HK-2 (cell line): ENCODE data around the gene S100PBP.

Experiments used
- DNase-seq: peaks from one replicate; pipeline ENCODE4 v3.0.0-alpha.2; 2018; ENCODE audit not compliant: unreplicated experiment

The S100PBP gene

DNA sequence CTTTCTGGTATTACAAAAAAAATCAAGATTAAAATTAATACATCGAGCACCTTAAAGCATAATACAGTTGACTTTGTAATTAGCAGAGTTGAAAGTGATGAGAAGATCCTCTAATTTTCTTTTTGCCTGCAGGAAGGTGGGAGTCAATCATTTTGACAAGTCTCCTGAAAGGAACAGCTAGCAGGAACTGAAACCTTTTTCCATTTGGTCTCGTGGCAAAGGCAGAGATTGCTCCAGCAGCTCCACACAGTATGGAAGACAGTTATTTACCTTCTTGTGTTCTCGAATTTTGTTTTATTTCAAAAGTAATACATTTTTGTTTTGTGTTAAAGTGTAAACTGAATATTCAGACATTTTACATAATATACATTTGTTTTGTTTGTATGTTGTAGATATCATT is 7.7 kb downstream of the S100PBP start:
- DNase-seq, result no peak

DNA sequence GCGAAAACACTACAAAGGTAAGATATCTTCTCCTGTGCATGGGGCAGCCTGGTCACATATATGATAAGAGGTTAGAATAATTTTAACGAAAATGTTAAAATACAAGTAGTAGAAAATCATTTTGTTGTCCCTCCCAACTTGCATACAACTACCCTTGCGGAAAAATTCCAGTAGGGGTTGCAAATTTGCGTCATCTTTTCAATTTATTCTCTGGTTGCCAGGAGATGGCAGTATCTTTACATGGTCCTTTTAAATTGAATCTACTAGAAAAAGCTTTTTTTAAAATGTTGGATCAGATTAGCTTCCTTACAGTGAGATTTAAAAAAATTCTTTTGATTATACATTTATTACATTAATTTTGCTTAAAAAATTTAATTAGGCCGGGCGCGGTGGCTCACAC is 10.9 kb downstream of the S100PBP start:
- DNase-seq, result no peak

DNA sequence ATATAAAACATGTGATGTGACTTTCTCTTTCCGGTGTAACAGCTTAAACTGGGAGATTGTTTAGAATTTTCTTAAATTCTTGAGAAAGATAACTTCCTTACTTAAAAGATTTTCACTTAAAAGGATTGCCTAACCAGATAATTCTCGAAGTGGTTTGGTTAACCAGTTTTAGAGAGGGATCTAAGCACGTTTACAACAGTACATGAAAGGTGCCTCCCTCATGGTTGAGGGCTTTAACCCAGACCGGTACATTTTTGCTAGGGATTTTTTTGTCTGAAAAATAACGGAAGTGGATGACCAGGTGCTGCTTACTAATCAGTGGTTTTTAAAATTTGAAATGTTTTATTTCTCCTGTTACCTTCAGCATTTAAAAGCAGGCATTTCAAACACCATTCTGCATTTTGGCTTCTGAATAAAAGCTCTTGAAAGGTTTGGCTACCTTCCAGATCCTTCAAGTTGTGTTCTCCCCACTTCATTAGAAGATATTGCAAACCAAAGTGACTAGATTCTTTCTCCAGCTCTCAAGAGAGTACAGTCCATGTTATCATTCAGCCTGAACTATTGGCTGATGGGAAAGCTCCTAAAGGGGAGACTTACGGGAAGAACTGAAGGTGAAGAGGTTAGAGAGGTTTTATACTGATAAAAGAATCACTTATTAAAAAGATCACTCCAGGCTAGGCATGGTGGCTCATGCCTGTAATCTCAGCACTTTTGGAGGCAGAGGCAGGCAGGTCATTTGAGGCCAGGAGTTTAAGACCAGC is 12.8 kb downstream of the S100PBP start:
- no peak for DNase-seq

DNA sequence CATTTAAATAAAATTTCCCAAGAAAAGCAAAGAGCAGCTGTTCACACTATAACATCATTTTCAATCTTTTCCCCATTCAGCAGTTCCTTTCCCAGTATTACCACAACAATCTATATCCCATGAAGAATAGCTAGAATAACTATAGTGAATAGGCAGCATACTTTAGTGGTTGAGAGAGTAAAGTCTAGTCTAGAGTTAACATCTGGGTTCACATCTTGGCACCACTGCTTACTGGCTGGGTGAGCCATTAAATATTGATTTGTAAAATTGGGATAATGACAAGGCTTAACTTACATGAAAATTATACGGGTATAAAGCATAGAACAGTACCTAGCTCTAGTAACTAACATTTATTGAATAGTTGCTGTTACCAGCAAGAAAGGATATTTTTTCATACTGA is 14.4 kb downstream of the S100PBP start:
- no peak for DNase-seq

DNA sequence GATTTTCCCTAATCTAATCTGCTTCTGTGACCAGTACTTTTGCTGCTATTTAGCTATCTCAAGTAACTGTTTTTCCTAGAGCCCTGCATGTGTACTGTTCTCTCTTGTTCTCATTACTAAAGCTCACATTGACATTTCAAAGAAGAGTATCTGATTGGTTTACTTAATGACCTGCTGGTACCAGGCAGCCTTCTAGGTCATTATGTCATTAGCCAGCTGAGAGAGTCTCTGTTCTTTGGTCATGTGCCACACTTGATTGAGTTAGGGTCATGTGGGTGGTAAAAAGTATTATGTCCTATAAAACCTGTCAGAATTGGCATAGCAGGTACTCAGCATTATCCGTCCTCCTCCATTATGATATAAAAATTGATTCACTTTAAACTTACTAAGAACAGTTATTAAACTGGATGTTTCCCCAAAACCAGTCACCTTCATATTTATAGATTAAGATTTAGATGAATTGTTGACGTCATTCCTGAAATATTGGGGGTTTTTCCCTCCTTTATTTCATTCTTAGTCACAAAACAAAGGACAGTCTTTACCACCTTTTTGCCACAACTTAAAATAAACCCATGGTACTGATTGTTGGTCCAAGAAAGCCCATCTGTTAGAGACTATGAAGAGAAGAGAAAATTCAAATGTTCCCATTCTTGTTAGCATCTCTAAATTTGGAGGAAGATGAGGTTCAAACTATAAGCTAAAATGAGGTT is 31.1 kb downstream of the S100PBP start:
- DNase-seq, result no peak

DNA sequence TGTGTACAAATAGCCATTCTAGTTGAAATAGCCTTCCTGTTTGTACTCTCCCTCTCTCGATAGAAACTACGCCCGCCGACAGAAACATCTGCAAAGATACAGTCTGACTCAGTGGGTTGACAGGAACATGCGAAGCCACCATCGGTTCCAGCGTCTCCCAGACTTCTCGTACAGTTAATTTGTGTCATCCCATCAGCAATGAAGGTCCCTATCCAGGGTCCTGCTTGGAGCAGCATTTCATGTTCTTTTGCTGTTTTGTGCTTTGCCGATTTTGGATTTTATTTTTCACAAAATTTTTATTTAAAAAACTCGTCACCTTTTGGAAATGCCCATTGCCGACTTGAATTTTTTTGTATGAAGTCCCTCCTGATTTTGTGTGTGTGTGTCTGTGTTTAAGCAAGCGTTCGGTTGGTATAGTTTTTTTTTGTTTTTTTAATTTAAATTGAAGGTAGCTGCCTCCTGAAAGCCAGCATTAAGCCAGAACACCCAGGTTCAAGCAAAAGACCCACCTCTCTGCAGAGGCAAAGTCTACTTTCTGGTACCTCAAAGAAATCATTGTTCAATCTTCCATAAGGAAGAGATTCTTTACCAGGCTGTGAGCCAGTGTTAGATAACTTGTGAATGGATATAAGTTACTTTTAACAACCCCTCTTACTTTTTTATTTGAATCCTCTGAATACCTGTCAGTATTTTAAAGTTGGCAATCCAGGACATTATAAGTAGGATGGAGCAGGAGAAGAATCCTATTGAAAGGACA is 38.6 kb downstream of the S100PBP start:
- no peak for DNase-seq

DNA sequence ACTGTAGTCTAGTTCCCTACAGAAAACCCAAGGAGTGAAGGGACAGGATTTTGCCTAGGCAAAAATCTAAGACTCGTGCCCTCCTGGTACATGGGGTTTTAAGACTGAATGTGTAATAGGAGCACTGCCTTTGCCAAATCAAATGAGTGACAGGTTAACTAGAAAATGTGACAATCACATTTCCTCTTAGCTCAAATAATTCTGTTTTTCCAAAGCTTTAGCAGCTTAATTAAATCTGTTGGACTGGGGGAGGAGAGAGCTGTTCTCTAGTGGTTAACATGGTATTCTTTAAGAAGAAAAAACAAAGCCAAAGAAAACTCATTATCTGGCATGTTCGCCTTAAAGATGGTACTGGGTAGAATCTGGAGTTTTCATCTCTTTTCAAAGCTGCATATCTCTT is 40.7 kb downstream of the S100PBP start:
- no peak for DNase-seq

DNA sequence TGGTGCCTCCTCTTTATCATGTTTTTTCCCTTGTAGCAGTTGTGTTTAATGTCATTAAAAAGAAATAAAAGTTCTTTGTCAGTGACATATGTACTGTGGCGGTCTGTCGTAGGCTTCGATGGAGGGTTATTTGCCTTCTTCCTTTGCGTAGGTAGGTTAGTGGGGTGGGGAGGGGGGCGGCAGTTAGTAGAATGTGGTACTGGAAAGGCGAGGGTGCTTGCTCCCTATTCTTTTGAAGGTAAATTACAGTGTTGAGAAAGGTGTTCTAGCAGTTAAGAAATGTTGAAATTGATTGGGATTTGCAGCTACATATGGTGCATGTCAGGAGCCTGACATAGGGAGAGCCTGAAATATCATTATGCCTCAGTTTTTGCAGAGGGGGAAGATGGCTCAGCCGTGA is 41.3 kb downstream of the S100PBP start:
- DNase-seq, result no peak

DNA sequence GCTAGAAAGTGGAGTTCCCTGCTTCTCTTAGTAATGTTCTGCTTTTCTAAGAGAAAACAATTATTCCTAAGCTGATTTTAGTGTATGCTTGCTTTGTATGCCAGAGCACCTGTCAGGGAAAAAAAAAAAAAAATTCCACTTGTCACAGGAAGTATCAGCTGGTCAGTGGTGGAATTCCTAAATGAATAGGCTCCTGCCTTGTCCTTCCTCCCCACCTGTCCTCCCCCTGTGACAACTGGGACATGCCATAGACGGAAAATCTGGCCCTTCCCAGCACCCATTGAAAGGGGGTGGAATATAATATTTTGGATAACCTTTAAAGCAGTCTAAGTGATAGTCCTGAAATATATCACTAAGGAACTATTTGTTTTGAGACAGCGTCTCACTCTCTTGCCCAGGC is 42.5 kb downstream of the S100PBP start:
- no peak for DNase-seq

DNA sequence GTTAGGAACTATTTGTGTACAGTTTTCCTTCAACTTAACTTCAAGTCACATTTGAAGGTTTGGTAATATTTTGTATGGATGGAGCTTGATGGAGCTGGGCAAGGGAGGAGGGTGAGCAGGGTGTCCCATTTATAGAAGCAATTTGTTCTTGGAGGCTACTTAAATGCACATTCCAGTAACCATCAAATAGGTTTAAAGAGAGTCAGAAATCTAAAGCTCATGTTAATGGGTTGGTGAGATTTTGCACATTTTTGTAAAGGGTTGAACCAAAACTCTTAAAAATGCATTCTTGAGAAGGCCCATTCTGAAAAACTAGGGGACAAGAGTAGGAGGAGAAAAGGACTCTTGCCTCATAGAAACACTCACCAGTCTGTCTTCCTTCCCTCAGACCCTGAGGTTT is 43.1 kb downstream of the S100PBP start:
- DNase-seq, result no peak

DNA sequence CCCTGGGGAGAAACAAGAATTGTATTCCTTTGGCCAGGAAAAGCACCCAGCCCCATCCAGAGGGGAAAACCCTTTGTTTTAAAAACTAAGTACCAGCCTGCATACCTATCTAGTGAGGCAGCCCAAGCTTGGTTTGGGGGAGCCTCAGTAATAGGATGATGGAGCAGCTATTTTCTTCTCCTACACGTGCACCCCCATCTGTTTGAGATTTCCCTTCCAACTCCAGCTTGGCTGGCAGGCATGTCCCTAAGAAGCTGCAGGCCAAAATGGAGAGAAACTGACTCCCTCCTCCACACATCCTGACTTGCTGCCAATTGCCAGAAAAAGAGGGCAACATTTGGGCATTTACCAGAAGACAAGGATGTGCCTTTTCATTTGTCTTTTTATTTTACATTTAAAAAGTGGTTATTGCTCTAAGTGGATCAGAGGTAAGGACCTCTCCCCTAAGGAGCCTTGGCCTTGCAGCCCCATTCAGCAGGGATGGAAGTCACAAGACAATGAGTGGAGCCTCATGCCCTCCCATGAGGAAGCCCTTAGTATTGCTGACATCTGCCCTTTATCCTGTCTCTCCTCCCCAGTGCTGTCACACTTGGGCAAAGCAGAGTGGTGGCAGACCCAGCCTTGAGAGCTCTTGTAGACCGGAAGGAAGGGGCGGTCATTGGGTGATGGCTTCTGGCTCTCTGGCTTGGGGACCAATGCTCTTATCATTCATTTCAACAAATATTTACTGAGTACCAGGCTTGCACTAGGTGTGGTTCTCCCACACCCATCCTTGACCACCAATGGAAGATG is 44.6 kb downstream of the S100PBP start:
- no peak for DNase-seq

DNA sequence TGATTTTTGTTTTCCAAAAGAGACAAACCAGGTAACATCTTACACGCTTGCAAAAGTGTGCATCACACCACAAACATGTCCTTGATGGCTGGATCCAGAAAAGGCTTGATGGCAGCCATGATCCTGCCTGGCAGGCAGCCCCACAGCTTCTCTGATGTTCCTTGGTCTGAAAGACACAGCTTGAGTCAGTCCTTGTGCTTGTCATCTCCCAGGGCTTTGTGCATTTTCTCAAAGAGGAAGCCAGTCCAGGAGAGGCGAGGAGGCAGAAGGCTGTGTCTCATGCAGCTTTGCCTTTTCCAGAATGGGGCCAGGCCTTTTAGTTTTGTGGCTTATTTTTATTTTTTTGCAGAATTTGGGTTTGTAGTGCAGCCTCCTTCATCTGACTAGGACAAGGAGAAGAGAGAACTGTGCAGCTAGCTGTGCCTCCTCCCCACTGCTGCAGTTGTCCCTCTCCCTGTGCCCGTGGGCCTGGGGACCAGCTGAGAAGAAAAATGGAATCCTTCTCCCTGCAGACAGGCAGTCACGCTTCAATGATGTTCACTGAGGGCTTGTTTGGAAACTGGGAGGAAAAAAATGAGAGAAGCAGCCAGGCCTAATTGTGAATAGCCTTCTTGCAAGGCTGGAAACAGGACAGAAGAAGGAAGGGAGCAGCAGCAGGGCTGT is 45.9 kb downstream of the S100PBP start:
- DNase-seq, result no peak

DNA sequence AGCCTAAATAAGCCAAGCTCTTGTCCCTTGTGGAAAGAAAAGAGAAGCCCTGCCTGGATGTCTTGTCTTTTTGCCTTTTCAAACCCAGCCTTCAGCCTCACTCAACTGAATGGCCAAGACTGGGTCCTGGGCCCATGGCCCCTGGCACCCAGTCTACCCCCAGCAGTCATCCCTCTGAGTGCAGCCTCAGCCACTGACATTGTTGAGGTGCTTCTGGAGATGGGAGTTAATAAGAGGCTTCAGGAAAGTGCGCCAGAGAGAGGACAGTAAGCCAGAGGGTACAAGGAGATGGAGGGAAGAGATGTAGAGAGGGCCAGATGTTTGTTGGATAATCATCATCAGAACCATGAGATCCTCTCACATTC is 46.4 kb downstream of the S100PBP start:
- DNase-seq, result no peak

DNA sequence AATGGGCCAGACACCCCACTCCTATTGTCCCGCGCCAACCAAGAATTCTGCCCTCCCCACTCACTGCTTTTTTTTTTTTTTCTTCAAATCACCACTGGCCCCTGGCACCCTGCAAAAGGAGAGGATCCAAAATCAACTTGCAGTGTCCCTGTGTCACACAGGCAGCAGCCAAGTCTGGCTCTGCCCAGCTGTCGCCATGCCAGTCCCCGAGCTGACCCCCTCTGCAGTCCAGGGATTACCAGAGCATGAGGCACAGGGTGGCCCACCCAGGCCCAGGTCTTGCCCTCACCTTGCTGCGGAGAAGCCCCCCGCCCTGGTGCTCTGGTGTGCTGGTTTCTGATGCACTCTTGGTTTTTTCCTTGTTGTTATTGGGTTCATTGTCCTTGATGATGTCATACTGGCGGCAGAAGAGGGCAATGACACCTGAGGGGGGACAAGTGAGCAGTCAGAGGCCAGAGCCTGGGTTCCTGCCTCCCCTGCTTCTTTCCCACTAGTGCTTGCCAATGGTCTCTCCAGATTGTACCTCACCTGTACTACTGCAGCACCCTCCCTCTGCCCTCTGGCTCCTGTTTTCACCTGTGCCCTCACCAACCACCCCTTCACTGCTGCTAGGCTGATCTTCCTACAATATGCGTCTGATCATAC is 47.0 kb downstream of the S100PBP start:
- DNase-seq, result no peak

DNA sequence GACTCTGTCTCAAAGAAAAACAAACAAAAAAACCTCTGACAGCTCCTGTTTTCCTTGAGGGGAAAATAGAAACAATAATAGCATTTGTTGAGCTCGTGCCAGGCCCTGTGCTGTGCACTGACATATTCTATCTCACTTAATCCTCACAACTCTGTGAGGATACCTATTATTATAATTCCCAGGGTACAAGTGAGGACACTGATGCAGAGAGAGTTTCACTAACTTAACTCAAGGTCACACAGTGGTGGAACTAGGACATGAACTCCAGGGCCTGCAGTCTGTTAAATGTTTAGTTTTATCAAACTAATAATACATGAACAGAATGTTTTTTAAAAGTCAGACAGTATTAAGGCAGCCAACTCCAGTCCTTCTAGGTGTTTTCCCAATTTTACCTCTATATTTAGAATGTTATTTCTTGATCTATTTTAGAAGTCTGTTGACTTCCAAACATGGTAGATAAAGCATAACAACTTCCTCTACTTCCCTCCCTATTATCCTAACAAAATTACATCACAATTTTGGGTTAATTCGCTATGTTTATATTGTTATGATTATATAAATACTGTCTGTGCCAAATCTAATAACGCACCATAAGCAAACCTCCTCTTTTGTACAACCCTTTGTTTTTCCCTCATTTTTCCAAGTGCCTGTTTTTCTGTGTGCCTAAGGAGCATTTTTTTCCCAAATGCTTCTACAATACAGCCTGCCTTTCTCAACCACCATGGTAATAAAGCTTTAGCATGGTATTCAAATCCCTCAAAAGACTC is 48.4 kb downstream of the S100PBP start:
- DNase-seq, result no peak

DNA sequence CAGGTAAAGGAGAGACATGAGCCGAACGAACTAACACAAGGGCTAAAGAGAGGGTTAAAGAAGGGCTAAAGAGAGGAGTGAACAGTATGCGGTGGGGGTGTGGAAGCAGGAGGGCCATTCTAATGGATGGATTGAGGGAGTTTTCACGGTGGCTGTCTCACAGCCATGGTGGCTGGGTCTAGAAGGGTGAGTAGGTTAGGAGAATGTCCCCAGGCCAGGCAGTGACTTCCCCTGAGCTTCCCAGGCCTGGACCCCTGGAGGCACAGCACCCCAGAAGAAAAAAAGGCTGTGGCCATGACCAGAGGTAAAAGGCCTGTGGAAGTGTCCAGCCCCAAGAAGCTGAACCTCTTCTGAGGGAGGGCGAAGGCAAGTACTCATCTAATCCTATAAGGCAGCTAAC is 49.7 kb downstream of the S100PBP start:
- DNase-seq, result no peak

DNA sequence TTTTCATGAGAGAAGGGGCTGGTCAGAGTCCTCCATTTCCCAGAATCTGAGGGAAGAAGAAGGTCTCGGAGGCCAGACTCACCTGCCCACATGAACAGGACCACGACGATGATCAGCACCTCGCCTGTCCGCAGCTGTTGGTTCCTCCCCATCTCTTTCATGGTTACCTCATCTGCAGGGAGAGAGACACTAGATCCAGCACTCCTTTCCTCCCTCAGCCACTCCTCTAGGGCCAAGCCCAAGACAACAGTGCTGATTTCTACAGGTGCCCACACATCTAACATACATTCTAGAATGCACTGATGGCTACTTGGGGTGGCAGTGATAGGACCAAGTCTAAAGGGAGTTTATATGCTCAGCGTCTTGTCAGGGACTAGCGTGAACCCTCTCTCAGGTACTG is 50.2 kb downstream of the S100PBP start:
- no peak for DNase-seq

DNA sequence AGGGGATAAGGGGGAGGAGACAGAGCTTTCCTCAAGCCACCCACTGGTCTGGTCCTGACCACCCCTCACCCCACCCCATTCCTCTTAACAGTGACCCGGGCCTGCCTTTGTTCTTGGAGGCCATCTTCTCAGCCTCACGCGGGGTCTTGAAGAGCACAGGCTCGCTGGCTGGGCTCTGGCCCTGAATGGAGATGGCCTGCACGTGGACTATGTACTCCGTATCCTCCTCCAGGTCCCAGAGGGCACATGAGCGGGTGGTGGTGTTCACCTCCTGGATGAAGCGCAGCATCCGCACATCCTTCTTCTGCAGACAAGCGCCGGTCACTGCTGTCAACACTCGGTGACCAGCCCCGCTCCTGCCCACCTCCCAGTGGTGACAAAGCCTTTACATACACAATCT is 50.6 kb downstream of the S100PBP start:
- no peak for DNase-seq

DNA sequence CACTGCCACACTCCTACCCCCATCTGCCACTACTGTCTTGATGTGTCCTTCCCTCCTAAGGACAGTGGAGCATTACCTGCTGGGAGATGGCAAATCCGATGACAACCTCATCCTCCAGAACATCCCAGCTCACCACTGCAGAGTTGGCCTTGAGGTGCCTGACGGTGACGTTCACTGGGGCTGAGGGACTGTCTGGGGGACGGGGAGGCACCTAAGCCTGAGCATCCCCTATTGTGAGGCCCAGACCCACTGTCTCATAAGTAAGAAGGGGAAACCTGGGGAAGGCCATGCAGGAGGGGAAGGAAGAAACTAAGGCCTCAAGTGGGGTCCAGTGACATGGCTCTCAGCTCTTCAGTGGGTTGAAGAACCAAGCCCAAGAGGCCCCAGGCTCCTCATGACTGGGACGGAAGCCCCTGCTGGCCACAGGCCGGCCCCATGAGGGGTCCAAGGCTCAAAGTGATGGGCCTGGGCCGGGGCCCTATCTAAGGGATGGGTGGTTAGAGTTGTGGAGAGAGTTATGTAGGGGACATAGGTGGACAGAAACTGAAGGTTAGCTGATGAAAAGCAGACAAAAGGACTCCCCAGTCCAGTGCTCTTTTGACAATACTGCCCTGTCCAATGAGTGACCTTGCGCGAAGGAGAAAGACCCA is 51.5 kb downstream of the S100PBP start:
- DNase-seq, result no peak
